Measurements from ENCODE around the gene CPLX1. TPM values are rescaled to one million over a fixed set of nuclear protein-coding genes. Genes with fewer than 3 reads are reported as not detected.
"Not testable (repeated sequence)": the region's sequence is repeated elsewhere in the genome, so short reads cannot be mapped to it uniquely, and the experiment has no call there.

The CPLX1 gene
- total RNA-seq, 5 donors from 2014 or later (not counting 1 experiment from before 2014, with no cell fraction given): 0.73 to 2.6 (median 1.2) TPM

DNA sequence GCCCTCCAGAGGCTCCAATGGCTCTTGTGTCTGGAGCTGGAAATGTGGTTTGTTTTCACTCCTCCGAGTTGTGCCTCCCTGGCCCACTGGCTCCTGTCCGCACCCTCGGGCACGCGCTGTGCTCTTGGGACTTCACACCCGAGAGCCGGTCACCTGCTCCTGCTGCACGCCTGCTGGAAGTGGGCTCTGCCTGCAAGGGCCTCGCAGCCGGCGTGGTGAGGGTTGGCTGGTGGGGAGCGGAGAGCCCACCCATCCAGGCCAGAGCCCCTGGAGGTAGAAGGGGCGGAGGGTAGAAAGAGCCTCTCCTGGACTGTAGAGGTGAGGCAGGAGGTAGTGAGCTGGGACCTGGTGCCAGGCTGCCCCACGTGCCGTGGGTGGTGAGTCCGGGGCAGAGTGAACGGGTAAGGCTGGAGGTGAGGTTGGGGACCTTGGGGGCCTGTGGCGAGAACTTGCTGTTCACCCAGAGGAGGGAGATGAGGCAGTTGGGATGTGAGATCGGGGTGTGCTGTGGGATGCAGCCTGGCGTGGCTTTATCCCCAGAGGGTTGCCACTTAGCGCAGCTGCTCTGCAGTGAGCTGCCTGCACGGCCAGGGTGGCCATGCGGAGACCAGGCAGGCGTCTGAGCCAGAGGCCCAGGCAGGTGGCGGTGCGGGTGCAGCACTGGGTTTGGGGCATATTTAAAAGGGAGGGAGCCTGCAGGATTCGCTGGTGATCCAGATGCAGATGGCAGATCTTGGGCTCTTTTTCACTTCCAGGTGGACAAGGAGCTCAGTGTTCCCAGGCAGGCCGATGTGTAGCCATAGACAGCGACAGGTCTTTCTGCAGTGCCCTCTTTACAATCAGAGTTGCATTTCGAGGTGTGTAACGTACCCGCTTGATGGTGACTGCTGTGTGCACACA, 71.5 kb downstream of the CPLX1 start:
- DNase-seq: no peak
- peaks cover 25% of the 10 kb centered on the region for H3K36me3 Mint-ChIP-seq
- Histone ChIP-seq H3K4me3 (ENCODE audit: control insufficient read depth in 1 of 2, extremely low read depth in 1 of 2, low read length in 1 of 2) (no peak overlapping the region), H3K27ac (ENCODE audit: low read length) (no peak overlapping the region), H3K27me3 (replicated peaks in 1 of 2; ENCODE audit: control insufficient read depth in 2 of 2, extremely low read depth in 1 of 2, insufficient read depth in 2 of 2, low read length in 1 of 2) (no peaks in the 10 kb centered on the region), H3K36me3 (ENCODE audit: control insufficient read depth in 2 of 2, extremely low read depth in 1 of 2, insufficient read depth in 1 of 2, low read length in 1 of 2) (peaks cover 9 to 18% of the 10 kb centered on the region in 2 donors), H3K9me3 (no peaks in the 10 kb centered on the region), H3K4me1 (ENCODE audit: control insufficient read depth in 1 of 2, extremely low read depth in 1 of 2, insufficient read depth in 2 of 2, low read length in 2 of 2) (no peaks in the 10 kb centered on the region)
- CTCF ChIA-PET: no interaction called here
- WGBS (ENCODE audit: insufficient coverage): 97% methylated on average over 31 of the region's 32 CpGs
- ATAC-seq (replicated peaks in 1 of 4): no peak
- POLR2A ChIA-PET: no interaction called here
- H3K4me3 Mint-ChIP-seq: no peak overlapping the region
- H3K27ac Mint-ChIP-seq: no peak overlapping the region
- no peaks in the 10 kb centered on the region for H3K9me3 Mint-ChIP-seq
- peaks cover 4 to 9% (median 5%) of the 10 kb centered on the region in 3 donors for H3K4me1 Mint-ChIP-seq
- H3K27me3 Mint-ChIP-seq: no peaks in the 10 kb centered on the region

DNA sequence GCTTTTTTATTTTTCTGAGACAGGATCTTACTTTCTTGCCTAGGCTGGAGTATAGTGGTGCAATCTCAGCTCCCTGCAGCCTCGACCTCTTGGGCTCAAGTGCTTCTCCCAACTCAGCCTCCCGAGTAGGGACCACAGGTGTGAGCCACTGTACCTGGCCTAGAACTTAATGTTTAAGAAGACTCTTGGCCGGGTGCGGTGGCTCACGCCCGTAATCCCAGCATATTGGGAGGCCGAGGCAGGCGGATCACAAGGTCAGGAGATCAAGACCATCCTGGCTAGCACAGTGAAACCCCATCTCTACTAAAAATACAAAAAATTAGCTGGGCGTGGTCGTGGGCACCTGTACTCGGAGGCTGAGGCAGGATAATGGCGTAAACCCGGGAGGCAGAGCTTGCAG, 72.7 kb downstream of the CPLX1 start:
- H3K27ac ChIP-seq (ENCODE audit: low read length); H3K4me3 Mint-ChIP-seq; H3K4me1 ChIP-seq (ENCODE audit: control insufficient read depth in 1 of 2, extremely low read depth in 1 of 2, insufficient read depth in 2 of 2, low read length in 2 of 2); H3K27me3 ChIP-seq (replicated peaks in 1 of 2; ENCODE audit: control insufficient read depth in 2 of 2, extremely low read depth in 1 of 2, insufficient read depth in 2 of 2, low read length in 1 of 2); H3K4me3 ChIP-seq (ENCODE audit: control insufficient read depth in 1 of 2, extremely low read depth in 1 of 2, low read length in 1 of 2); H3K27me3 Mint-ChIP-seq; H3K27ac Mint-ChIP-seq; CTCF ChIA-PET; ATAC-seq (replicated peaks in 1 of 4); DNase-seq; H3K9me3 ChIP-seq; H3K4me1 Mint-ChIP-seq; H3K9me3 Mint-ChIP-seq: not testable (repeated sequence)
- peaks cover 9 to 21% of the 10 kb centered on the region in 2 donors for H3K36me3 ChIP-seq (ENCODE audit: control insufficient read depth in 2 of 2, extremely low read depth in 1 of 2, insufficient read depth in 1 of 2, low read length in 1 of 2)
- 94% methylated on average over 13 of the region's 13 CpGs for whole genome bisulfite sequencing (ENCODE audit: insufficient coverage)
- H3K36me3 Mint-ChIP-seq: peaks cover 31% of the 10 kb centered on the region
- POLR2A ChIA-PET: interaction anchor here in 1 of 2 donors (0.6 kb wide), 1 partner anchor 92 kb away, joined by 3 read pairs; no protein-coding TSS in a partner anchor

DNA sequence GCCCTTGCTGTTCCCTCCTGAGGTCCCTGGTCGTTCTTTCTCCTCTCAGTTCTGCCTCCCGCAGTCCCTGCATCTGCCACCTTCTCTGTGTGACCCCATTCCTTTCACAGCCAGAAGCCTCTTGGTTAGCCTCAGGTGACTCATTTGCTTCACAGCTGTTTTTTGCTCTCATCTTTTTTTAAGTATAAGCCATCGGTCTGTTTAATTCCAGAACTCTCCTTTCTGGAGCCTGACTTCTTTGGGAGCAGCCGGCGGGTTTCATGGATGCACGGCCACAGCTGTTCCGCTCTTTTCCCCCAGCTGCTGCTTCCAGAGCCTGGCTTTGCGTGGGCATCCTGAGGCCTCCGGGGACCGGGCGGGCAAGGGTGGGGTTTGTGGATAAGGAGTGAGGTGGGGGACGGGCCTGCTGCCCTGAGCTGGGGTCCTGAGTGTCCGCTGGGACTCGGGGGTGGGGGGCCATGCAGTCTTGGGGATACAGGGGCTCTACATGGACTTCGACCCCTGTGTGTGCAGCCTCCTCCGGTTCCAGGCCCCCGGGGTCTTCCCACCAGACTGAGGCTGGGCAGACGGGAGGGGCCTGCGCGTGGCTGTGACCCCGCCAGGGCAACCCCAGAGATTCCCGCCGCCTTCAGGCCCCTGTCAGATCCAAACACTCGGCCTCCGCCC, 73.6 kb downstream of the CPLX1 start:
- H3K4me3 Mint-ChIP-seq: no peak overlapping the region
- Histone ChIP-seq H3K36me3 (ENCODE audit: control insufficient read depth in 2 of 2, extremely low read depth in 1 of 2, insufficient read depth in 1 of 2, low read length in 1 of 2) (peaks cover 9 to 21% of the 10 kb centered on the region in 2 donors), H3K4me3 (ENCODE audit: control insufficient read depth in 1 of 2, extremely low read depth in 1 of 2, low read length in 1 of 2) (no peak overlapping the region), H3K9me3 (no peaks in the 10 kb centered on the region), H3K27me3 (replicated peaks in 1 of 2; ENCODE audit: control insufficient read depth in 2 of 2, extremely low read depth in 1 of 2, insufficient read depth in 2 of 2, low read length in 1 of 2) (no peaks in the 10 kb centered on the region), H3K4me1 (ENCODE audit: control insufficient read depth in 1 of 2, extremely low read depth in 1 of 2, insufficient read depth in 2 of 2, low read length in 2 of 2) (no peaks in the 10 kb centered on the region), H3K27ac (ENCODE audit: low read length) (no peak overlapping the region)
- H3K36me3 Mint-ChIP-seq: peaks cover 36% of the 10 kb centered on the region
- ATAC-seq (replicated peaks in 1 of 4) (no peak), DNase-seq (no peak)
- WGBS (ENCODE audit: insufficient coverage): 97% methylated on average over 19 of the region's 25 CpGs
- H3K27me3 Mint-ChIP-seq: no peaks in the 10 kb centered on the region
- H3K9me3 Mint-ChIP-seq: no peaks in the 10 kb centered on the region
- peaks cover 4 to 9% (median 7%) of the 10 kb centered on the region in 3 donors for H3K4me1 Mint-ChIP-seq
- no peak overlapping the region for H3K27ac Mint-ChIP-seq
- POLR2A ChIA-PET: no interaction called here
- CTCF ChIA-PET: interaction anchor here in 1 of 2 donors (0.7 kb wide), 2 partner anchors 19 to 29 kb away, joined by 4 to 5 read pairs; no protein-coding TSS in a partner anchor

DNA sequence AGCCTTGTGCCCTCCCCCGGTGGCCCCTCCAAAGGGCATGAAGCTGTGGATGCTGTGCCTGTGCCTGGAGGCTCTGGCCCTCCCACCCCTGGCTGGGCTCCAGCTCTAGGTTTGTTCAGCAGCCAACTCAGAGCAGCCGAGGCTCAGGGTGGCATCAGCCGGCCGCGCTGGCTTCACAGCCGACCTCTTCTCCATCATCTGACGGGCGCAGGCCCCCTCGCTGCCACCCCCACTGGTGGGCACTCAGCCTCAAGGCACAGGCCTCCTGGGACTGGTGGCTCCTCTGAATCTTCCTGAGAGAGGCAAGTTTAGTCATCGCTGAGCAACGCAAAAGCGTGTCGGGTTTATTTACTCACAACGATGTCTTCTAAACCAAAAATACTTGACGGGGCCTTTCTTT, 74.3 kb downstream of the CPLX1 start:
- no peaks in the 10 kb centered on the region for H3K27me3 ChIP-seq (replicated peaks in 1 of 2; ENCODE audit: control insufficient read depth in 2 of 2, extremely low read depth in 1 of 2, insufficient read depth in 2 of 2, low read length in 1 of 2)
- peaks cover 36% of the 10 kb centered on the region for H3K36me3 Mint-ChIP-seq
- H3K4me1 Mint-ChIP-seq: peaks cover 4 to 9% (median 7%) of the 10 kb centered on the region in 3 donors
- no peak overlapping the region for H3K4me3 Mint-ChIP-seq
- H3K27ac Mint-ChIP-seq: no peak overlapping the region
- H3K9me3 ChIP-seq: no peaks in the 10 kb centered on the region
- no peaks in the 10 kb centered on the region for H3K4me1 ChIP-seq (ENCODE audit: control insufficient read depth in 1 of 2, extremely low read depth in 1 of 2, insufficient read depth in 2 of 2, low read length in 2 of 2)
- H3K27ac ChIP-seq (ENCODE audit: low read length): no peak overlapping the region
- DNase-seq (no peak), ATAC-seq (replicated peaks in 1 of 4) (no peak)
- H3K27me3 Mint-ChIP-seq: no peaks in the 10 kb centered on the region
- H3K4me3 ChIP-seq (ENCODE audit: control insufficient read depth in 1 of 2, extremely low read depth in 1 of 2, low read length in 1 of 2): no peak overlapping the region
- no peaks in the 10 kb centered on the region for H3K9me3 Mint-ChIP-seq
- POLR2A ChIA-PET: no interaction called here
- peaks cover 9 to 21% of the 10 kb centered on the region in 2 donors for H3K36me3 ChIP-seq (ENCODE audit: control insufficient read depth in 2 of 2, extremely low read depth in 1 of 2, insufficient read depth in 1 of 2, low read length in 1 of 2)
- CTCF ChIA-PET: interaction anchor here in 1 of 2 donors (0.7 kb wide), 1 partner anchor 18 kb away, joined by 4 read pairs; no protein-coding TSS in a partner anchor
- WGBS (ENCODE audit: insufficient coverage): 91% methylated on average over 13 of the region's 15 CpGs

DNA sequence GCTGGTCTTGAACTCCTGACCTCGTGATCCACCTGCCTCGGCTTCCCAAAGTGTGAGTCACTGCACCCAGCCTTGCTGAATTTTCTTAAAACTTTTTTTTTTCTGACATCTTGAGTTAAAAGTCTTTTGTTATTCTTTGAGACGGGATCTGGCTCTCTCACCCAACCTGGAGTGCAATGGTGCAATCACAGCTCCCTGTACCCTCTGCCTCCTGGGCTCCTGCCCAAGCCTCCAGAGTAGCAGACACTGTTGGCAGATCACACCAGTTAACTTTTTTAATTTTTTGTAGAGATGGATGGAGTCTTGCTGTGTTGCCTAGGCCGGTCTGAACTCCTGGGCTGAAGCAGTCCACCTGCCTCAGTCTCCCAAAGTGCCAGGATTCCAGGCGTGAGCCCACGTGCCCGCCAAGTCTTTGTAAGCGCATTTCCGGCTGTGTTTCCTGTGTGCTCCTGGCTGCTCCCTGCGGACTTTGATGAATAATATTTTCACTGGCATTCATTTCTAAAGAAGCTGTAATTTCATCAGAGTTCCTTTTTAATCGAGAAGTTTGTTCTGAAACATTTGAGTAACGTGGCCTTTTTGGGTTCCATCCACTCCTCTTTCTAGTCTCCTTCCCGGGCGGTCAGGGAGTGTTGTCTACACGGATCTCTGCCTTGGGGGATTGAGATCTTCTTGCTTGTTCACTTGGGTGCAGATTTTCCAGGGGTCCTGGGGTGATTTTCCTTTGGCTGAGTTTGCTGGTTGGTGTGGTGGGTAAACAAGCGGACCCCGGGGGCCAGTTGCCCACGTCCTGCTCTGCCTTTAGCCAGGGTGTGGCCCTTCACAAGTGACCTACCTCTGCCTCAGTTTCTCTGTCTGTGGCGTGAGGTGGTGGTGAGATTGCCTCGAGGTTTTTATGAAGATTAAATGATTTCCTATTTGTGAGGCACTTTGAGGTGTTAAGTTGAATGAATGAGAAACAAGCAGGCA, 75.9 kb downstream of the CPLX1 start:
- H3K27me3 Mint-ChIP-seq: no peaks in the 10 kb centered on the region

DNA sequence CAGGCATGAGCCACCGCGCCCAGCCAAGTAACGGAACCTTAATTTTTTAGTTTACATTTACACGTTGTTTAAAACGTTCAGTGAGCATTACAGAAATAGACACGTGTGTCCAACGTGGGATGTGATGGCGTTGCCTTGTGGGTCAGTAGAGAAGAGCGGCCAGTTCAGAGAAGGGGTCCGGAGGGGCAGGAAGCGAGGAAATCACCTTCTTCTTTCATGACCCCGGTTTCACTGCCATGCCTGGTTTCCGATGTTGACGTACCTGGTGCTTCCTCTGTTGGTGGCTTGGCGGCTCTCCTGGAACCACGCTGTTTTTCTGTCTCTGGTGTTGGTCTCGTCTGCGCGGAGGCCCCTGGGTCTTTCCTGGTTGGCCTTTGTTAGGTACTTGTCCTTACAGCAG, 77.5 kb downstream of the CPLX1 start:
- ChIA-PET POLR2A (no interaction called here), CTCF (no interaction called here)
- ATAC-seq (replicated peaks in 1 of 4) (no peak), DNase-seq (no peak)
- Mint-ChIP-seq H3K4me1 (peaks cover 0 to 7% (median 3%) of the 10 kb centered on the region in 3 donors), H3K4me3 (no peak overlapping the region), H3K27ac (no peak overlapping the region), H3K27me3 (no peaks in the 10 kb centered on the region), H3K36me3 (peaks cover 28% of the 10 kb centered on the region), H3K9me3 (no peaks in the 10 kb centered on the region)
- Histone ChIP-seq H3K9me3 (no peaks in the 10 kb centered on the region), H3K27ac (ENCODE audit: low read length) (no peak overlapping the region), H3K36me3 (ENCODE audit: control insufficient read depth in 2 of 2, extremely low read depth in 1 of 2, insufficient read depth in 1 of 2, low read length in 1 of 2) (peaks cover 0 to 19% of the 10 kb centered on the region in 2 donors), H3K4me1 (ENCODE audit: control insufficient read depth in 1 of 2, extremely low read depth in 1 of 2, insufficient read depth in 2 of 2, low read length in 2 of 2) (no peaks in the 10 kb centered on the region), H3K27me3 (replicated peaks in 1 of 2; ENCODE audit: control insufficient read depth in 2 of 2, extremely low read depth in 1 of 2, insufficient read depth in 2 of 2, low read length in 1 of 2) (no peaks in the 10 kb centered on the region), H3K4me3 (ENCODE audit: control insufficient read depth in 1 of 2, extremely low read depth in 1 of 2, low read length in 1 of 2) (no peak overlapping the region)
- 96% methylated on average over 19 of the region's 19 CpGs for WGBS (ENCODE audit: insufficient coverage)

More for the DNA sequence above, 75.9 kb downstream of the CPLX1 start:
- Histone ChIP-seq H3K27me3 (replicated peaks in 1 of 2; ENCODE audit: control insufficient read depth in 2 of 2, extremely low read depth in 1 of 2, insufficient read depth in 2 of 2, low read length in 1 of 2) (no peaks in the 10 kb centered on the region), H3K9me3 (no peaks in the 10 kb centered on the region), H3K36me3 (ENCODE audit: control insufficient read depth in 2 of 2, extremely low read depth in 1 of 2, insufficient read depth in 1 of 2, low read length in 1 of 2) (peaks cover 8 to 19% of the 10 kb centered on the region in 2 donors), H3K4me1 (ENCODE audit: control insufficient read depth in 1 of 2, extremely low read depth in 1 of 2, insufficient read depth in 2 of 2, low read length in 2 of 2) (no peaks in the 10 kb centered on the region), H3K4me3 (ENCODE audit: control insufficient read depth in 1 of 2, extremely low read depth in 1 of 2, low read length in 1 of 2) (no peak overlapping the region), H3K27ac (ENCODE audit: low read length) (no peak overlapping the region)
- no peak overlapping the region for H3K27ac Mint-ChIP-seq
- WGBS (ENCODE audit: insufficient coverage): 92% methylated on average over 10 of the region's 20 CpGs
- ATAC-seq (replicated peaks in 1 of 4): no peak
- no peak overlapping the region for H3K4me3 Mint-ChIP-seq
- ChIA-PET POLR2A (no interaction called here), CTCF (no interaction called here)
- H3K9me3 Mint-ChIP-seq: no peaks in the 10 kb centered on the region
- H3K4me1 Mint-ChIP-seq: peaks cover 4 to 9% (median 5%) of the 10 kb centered on the region in 3 donors
- peaks cover 31% of the 10 kb centered on the region for H3K36me3 Mint-ChIP-seq
- no peak for DNase-seq

All from T-cell (primary cell).